T-cell (primary cell): ENCODE measurements around the gene MBP. TPM values are rescaled to one million over a fixed set of nuclear protein-coding genes. Genes with fewer than 3 reads are reported as not detected.
"Not testable (repeated sequence)": the region's sequence is repeated elsewhere in the genome, so short reads cannot be mapped to it uniquely, and the experiment has no call there.

Experiments
- ATAC-seq, 4 experiments: fragments of 200-7000 bp in 3 of 4; fragments of 150-1000 bp in 1 of 4; cut with Tn5 transposase; replicated peaks in 1 of 4; 1 replicate in 3 of 4; 2 replicates in 1 of 4; pipeline ENCODE4 v1.10.0; 2021; ENCODE audit warnings: moderate library complexity in 3 of 4, mild to moderate bottlenecking in 2 of 4, moderate number of reproducible peaks in 1 of 4
- CTCF ChIA-PET, 2 donors: fragments of 300-600 bp; sonication (Branson Sonifier 250); formaldehyde crosslinking; loops; one replicate each; lab custom pipeline; 2022; ENCODE audit warnings: antibody characterized with exemption in 2 of 2; lab: Charles Lee
- POLR2A ChIA-PET, 2 donors: fragments of 300-600 bp; sonication (Branson Sonifier 250); formaldehyde crosslinking; loops; one replicate each; lab custom pipeline; 2022; ENCODE audit warnings: antibody characterized with exemption in 2 of 2; lab: Charles Lee
- DNase-seq, 35 experiments: peaks; one replicate each; pipeline versions ENCODE4 v3.0.0 to v3.0.0-alpha.2; 2013 to 2023
- H3K27ac ChIP-seq: one replicate; pipeline ENCODE4 v1.5.1; 2013; ENCODE audit warnings: low read length
- H3K27me3 ChIP-seq, 2 experiments: replicated peaks in 1 of 2; 1 replicate in 1 of 2; 2 replicates in 1 of 2; pipeline versions ENCODE4 v1.6.1 to v1.7.0; 2013; ENCODE audit warnings: low read length in 1 of 2, mixed read lengths in 1 of 2; ENCODE audit not compliant: control insufficient read depth in 2 of 2, insufficient read depth in 2 of 2; ENCODE audit errors: extremely low read depth in 1 of 2
- H3K36me3 ChIP-seq, 2 donors: 1 replicate in 1 of 2; 2 replicates in 1 of 2; pipeline versions ENCODE4 v1.6.1 to v1.7.0; 2013; ENCODE audit warnings: low read length in 1 of 2; ENCODE audit not compliant: control insufficient read depth in 2 of 2, insufficient read depth in 1 of 2; ENCODE audit errors: extremely low read depth in 1 of 2
- H3K4me1 ChIP-seq, 2 experiments: 1 replicate in 1 of 2; 2 replicates in 1 of 2; pipeline versions ENCODE4 v1.6.1 to v1.7.0; 2013; ENCODE audit warnings: low read length in 2 of 2, mixed read lengths in 1 of 2; ENCODE audit not compliant: insufficient read depth in 2 of 2, control insufficient read depth in 1 of 2; ENCODE audit errors: extremely low read depth in 1 of 2
- H3K4me3 ChIP-seq, 2 donors: 1 replicate in 1 of 2; 2 replicates in 1 of 2; pipeline versions ENCODE4 v1.5.1 to v1.7.0; 2013; ENCODE audit warnings: mild to moderate bottlenecking in 2 of 2, low read length in 1 of 2, moderate library complexity in 1 of 2; ENCODE audit not compliant: control insufficient read depth in 1 of 2; ENCODE audit errors: extremely low read depth in 1 of 2
- H3K9me3 ChIP-seq: 2 replicates; pipeline ENCODE4 v1.7.0; 2013
- H3K27ac Mint-ChIP-seq, 2 donors: one replicate each; pipeline ENCODE4 v1.8.0; 2020 to 2021; ENCODE audit warnings: mild to moderate bottlenecking in 2 of 2, mixed read lengths in 2 of 2
- H3K27me3 Mint-ChIP-seq, 2 donors: one replicate each; pipeline ENCODE4 v1.8.0; 2021 to 2022; ENCODE audit warnings: mixed read lengths in 2 of 2
- H3K36me3 Mint-ChIP-seq: one replicate; pipeline ENCODE4 v1.8.0; 2021; ENCODE audit warnings: mixed read lengths
- H3K4me1 Mint-ChIP-seq, 3 donors: one replicate each; pipeline ENCODE4 v1.8.0; 2020 to 2022; ENCODE audit warnings: mixed read lengths in 3 of 3, mild to moderate bottlenecking in 1 of 3
- H3K4me3 Mint-ChIP-seq, 3 donors: one replicate each; pipeline ENCODE4 v1.8.0; 2020 to 2022; ENCODE audit warnings: mild to moderate bottlenecking in 3 of 3, mixed read lengths in 3 of 3, moderate library complexity in 3 of 3
- H3K9me3 Mint-ChIP-seq, 3 donors: one replicate each; pipeline ENCODE4 v1.8.0; 2020 to 2022; ENCODE audit warnings: mixed read lengths in 3 of 3
- WGBS: methylation state at CpG from one replicate; pipeline ENCODE4 v1.1.5; 2013; ENCODE audit warnings: missing lambda C conversion rate; ENCODE audit not compliant: insufficient coverage; 5-methylcytosine and 5-hydroxymethylcytosine counted together
- total RNA-seq, 35 experiments: library from RNA in 6 of 35; stranded (reverse) in 6 of 35; fragments of 120-200 nt in 1 of 35; gene quantifications; one replicate each; pipeline versions ENCODE4 v1.2.1 to v1.2.4 and lab custom pipeline; 2013 to 2026

The MBP gene
- total RNA-seq, 5 donors from 2014 or later (not counting 1 experiment from before 2014, with no cell fraction given): 114 to 185 (median 152) TPM

DNA sequence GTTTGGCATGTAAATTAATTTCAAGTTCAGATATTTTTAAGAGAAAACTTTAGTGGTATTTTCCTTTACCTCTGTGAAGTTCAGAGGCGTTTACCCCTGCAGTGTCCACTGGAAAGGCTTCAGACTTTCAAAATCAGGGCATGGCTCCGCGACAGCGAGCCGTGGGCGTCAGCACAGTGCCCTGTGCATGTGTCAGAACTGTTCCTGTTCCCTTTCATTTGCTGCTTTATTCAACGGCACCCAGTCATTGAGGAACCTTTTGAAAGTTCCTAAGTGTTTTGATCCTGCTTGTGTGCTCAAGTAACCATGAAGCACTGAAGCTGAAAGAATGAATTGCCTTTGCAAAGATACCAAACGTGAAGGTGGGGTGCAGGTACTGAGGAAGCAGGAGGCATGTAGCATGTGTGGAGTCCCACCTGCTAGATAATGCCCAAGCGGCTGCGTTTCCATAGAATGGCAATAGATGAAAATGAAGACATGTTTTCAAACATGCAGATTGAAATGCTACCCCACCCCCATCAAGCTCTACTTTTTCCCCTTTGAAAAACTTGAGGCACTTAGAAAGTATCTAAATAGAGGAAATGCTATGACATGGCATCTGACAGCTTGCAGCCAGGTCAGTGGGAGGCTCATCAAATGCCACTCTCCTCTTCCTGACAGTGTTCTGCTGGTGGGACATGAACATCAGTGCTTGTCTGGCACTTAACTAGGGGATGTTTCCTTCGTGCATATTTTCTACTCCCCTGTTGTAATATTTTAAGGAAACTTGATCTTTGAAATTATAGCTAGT is 161.6 kb downstream of the MBP start:
- ChIA-PET CTCF (interaction anchor here in 1 of 2 donors (1.7 kb wide), 1 partner anchor 13 kb away, joined by 3 read pairs; no protein-coding TSS in a partner anchor), POLR2A (no interaction called here)
- 47% methylated on average over 8 of the region's 11 CpGs for WGBS
- no peak overlapping the region for H3K27ac ChIP-seq
- Mint-ChIP-seq H3K36me3 (peaks cover 14% of the 10 kb centered on the region), H3K9me3 (no peaks in the 10 kb centered on the region), H3K4me3 (no peak overlapping the region), H3K27me3 (no peaks in the 10 kb centered on the region), H3K27ac (no peak overlapping the region), H3K4me1 (peaks cover 0 to 4% (median 3%) of the 10 kb centered on the region in 3 donors)
- H3K4me3 ChIP-seq: no peak overlapping the region
- DNase-seq (no peak), ATAC-seq (no peak)
- no peaks in the 10 kb centered on the region for H3K9me3 ChIP-seq
- no peaks in the 10 kb centered on the region for H3K27me3 ChIP-seq
- H3K36me3 ChIP-seq: peaks cover 7 to 16% of the 10 kb centered on the region in 2 donors
- H3K4me1 ChIP-seq: peaks cover 0 to 5% of the 10 kb centered on the region in 2 experiments

DNA sequence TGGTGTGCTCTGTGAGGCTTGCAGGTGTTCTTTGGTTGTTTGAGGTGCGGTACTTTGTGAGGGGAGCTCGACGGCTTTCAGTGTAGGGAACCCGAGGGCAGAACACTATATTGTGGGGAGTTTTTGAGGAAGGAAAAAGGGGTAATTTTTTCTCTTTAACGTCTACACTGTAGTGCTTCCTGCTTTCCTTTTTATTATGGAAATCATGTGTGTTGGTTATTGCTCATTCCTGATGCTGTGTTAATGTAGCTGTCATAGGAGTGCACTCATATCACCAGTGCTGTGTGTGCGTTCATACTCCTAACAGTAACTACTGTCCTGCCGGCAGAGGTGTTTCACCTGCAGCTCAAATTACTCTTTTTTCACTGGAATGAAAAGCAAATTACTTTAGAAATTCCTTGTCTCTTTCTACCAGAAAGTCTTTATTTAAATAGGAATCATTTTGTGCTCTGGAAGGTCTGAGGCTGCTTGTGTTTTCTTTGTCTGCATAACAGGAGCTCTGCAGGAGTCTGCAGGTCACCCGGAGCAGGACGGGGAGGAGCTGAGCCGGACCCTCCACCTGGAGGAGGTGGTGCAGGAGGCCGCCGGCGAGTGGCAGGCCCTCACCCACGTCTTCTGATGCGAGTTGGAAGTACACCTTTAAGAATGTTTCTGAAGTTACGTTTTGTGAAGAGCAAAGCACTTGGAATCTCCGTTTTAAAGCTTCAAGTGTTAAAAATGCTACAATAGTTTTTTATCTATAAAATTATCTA is 164.7 kb downstream of the MBP start:
- Mint-ChIP-seq H3K4me3 (no peak overlapping the region), H3K4me1 (peaks cover 21 to 30% (median 24%) of the 10 kb centered on the region in 3 donors), H3K27ac (no peak overlapping the region), H3K27me3 (no peaks in the 10 kb centered on the region), H3K36me3 (peaks cover 25% of the 10 kb centered on the region), H3K9me3 (no peaks in the 10 kb centered on the region)
- no peaks in the 10 kb centered on the region for H3K27me3 ChIP-seq
- WGBS: 79% methylated on average over 9 of the region's 17 CpGs
- no peak for DNase-seq
- CTCF ChIA-PET: interaction anchor here in 1 of 2 donors (0.8 kb wide), 1 partner anchor 15 kb away, joined by 3 read pairs; no protein-coding TSS in a partner anchor
- H3K27ac ChIP-seq: no peak overlapping the region
- POLR2A ChIA-PET: no interaction called here
- no peaks in the 10 kb centered on the region for H3K9me3 ChIP-seq
- H3K4me3 ChIP-seq: no peak overlapping the region
- peaks cover 0 to 5% of the 10 kb centered on the region in 2 experiments for H3K4me1 ChIP-seq
- ATAC-seq: no peak
- peaks cover 0 to 22% of the 10 kb centered on the region in 2 donors for H3K36me3 ChIP-seq

DNA sequence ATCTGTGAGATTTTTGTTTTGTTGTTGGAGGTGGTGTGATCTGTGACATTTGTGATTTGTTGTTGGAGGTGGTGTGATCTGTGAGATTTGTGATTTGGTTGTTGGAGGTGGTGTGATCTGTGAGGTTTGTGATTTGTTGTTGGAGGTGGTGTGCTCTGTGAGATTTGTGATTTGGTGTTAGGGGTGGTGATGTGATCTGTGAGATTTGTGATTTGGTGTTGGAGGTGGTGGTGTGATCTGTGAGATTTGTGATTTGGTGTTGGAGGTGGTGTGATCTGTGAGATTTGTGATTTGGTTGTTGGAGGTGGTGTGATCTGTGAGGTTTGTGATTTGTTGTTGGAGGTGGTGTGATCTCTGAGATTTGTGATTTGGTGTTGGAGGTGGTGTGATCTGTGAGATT is 165.3 kb downstream of the MBP start:
- H3K4me3 Mint-ChIP-seq, H3K4me1 ChIP-seq, POLR2A ChIA-PET: not testable (repeated sequence)

DNA sequence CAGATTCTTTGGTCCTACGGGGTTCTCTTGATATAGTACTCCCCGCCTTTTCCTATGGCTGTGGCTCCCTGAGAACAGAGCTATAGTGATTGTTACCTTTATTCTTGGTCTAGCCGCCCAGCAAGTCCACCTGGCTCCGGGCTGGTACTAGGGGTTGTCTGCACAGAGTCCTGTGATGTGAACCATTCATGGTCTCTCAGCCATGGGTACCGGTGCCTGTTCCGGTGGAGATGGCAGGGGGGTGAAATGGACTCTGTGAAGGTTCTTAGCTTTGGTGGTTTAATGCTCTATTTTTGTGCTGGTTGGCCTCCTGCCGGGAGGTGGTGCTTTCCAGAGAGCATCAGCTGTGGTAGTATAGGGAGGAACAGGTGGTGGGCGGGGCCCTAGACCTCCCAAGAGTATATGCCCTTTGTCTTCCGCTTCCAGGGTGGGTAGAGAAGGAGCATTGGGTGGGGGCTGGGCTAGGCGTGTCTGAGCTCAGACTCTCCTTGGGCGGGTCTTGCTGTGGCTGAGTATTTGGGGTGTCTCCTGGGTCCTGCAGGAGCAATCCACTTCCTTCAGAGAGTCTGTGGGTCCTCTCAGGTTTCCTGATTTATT is 166.9 kb downstream of the MBP start:
- WGBS: 97% methylated on average over 7 of the region's 11 CpGs
- CTCF ChIA-PET, H3K4me3 ChIP-seq, H3K4me3 Mint-ChIP-seq, H3K27me3 Mint-ChIP-seq, H3K9me3 Mint-ChIP-seq, H3K4me1 ChIP-seq, H3K27ac Mint-ChIP-seq, H3K27me3 ChIP-seq, H3K27ac ChIP-seq, H3K9me3 ChIP-seq, ATAC-seq, POLR2A ChIA-PET: not testable (repeated sequence)
- peaks cover under 1 to 26% of the 10 kb centered on the region in 2 donors for H3K36me3 ChIP-seq
- Mint-ChIP-seq H3K36me3 (peaks cover 44% of the 10 kb centered on the region), H3K4me1 (peaks cover 30 to 40% (median 31%) of the 10 kb centered on the region in 3 donors)
- peak in 1 of 35 experiments; percentile 16 for DNase-seq

More for the DNA sequence above, 165.3 kb downstream of the MBP start:
- H3K27ac ChIP-seq, H3K27me3 Mint-ChIP-seq, H3K9me3 Mint-ChIP-seq, H3K27ac Mint-ChIP-seq, H3K9me3 ChIP-seq, ATAC-seq, CTCF ChIA-PET, H3K4me3 ChIP-seq, H3K27me3 ChIP-seq: not testable (repeated sequence)
- Mint-ChIP-seq H3K4me1 (peaks cover 27 to 36% (median 30%) of the 10 kb centered on the region in 3 donors), H3K36me3 (peaks cover 29% of the 10 kb centered on the region)
- DNase-seq: peak in 1 of 35 experiments; percentile 15
- H3K36me3 ChIP-seq: peaks cover 0 to 22% of the 10 kb centered on the region in 2 donors

DNA sequence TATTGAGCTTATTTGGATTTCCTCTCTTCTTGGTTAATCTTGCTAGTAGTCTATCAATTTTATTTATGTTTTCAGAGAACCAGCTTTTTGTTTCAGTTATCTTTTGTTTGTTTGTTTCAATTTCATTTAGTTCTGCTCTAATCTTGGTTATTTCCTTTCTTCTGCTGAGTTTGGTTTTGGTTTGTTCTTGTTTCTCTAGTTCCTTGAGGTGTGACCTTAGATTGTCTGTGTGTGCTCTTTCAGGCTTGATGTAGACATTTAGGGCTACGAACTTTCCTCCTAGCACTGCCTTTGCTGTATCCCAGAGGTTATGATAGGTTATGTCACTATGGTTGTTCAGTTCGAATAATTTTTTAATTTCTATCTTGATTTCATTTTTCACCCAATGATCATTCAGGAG is 168.6 kb downstream of the MBP start:
- no peak overlapping the region for H3K27ac ChIP-seq
- DNase-seq (no peak), ATAC-seq (no peak)
- POLR2A ChIA-PET: no interaction called here
- H3K36me3 Mint-ChIP-seq: peaks cover 59% of the 10 kb centered on the region
- no peak overlapping the region for H3K4me3 ChIP-seq
- no peaks in the 10 kb centered on the region for H3K27me3 ChIP-seq
- peaks cover 30 to 40% (median 31%) of the 10 kb centered on the region in 3 donors for H3K4me1 Mint-ChIP-seq
- H3K9me3 Mint-ChIP-seq: no peaks in the 10 kb centered on the region
- no peaks in the 10 kb centered on the region for H3K4me1 ChIP-seq
- H3K36me3 ChIP-seq: peaks cover 5 to 39% of the 10 kb centered on the region in 2 donors
- peak overlapping the region; percentile 14 to 33 for H3K27ac Mint-ChIP-seq
- no CpG with 5 or more reads among the region's 2 CpGs for WGBS
- H3K9me3 ChIP-seq: no peaks in the 10 kb centered on the region
- no peak overlapping the region for H3K4me3 Mint-ChIP-seq
- CTCF ChIA-PET: no interaction called here
- H3K27me3 Mint-ChIP-seq: no peaks in the 10 kb centered on the region

DNA sequence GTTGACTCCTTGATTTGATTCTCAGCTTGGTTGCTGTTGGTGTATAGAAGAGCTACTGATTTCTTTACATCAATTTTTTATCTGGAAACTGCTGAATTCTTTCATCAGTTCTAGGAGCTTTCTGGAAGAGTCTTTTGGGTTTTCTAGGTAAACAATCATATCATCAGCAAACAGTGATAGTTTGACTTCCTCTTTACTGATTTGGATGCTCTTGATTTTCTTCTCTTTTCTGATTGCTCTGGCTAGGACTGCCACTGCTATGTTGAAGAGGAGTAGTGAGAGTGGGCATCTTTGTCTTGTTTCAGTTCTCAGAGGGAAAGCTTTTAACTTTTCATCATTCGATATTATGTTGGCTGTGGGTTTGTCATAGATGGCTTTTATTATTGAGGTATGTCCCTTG is 169.7 kb downstream of the MBP start:
- DNase-seq (no peak), ATAC-seq (no peak)
- no peaks in the 10 kb centered on the region for H3K27me3 ChIP-seq
- WGBS: 100% methylated on average over 1 of the region's 1 CpG
- H3K27ac Mint-ChIP-seq: peak overlapping the region; percentile 7 to 65
- H3K27ac ChIP-seq: no peak overlapping the region
- H3K4me3 ChIP-seq: no peak overlapping the region
- H3K4me3 Mint-ChIP-seq: no peak overlapping the region
- H3K4me1 Mint-ChIP-seq: peaks cover 30 to 40% (median 31%) of the 10 kb centered on the region in 3 donors
- CTCF ChIA-PET: no interaction called here
- H3K9me3 Mint-ChIP-seq: no peaks in the 10 kb centered on the region
- H3K36me3 Mint-ChIP-seq: peaks cover 59% of the 10 kb centered on the region
- POLR2A ChIA-PET: no interaction called here
- no peaks in the 10 kb centered on the region for H3K27me3 Mint-ChIP-seq
- H3K4me1 ChIP-seq: no peaks in the 10 kb centered on the region
- H3K9me3 ChIP-seq: no peaks in the 10 kb centered on the region
- peaks cover 15 to 41% of the 10 kb centered on the region in 2 donors for H3K36me3 ChIP-seq
